Measurements from ENCODE around the gene LHX8. TPM values are rescaled to one million over a fixed set of nuclear protein-coding genes. Genes with fewer than 3 reads are reported as not detected.

The LHX8 gene
- total RNA-seq, 1 donor from 2014 or later: not detected

DNA sequence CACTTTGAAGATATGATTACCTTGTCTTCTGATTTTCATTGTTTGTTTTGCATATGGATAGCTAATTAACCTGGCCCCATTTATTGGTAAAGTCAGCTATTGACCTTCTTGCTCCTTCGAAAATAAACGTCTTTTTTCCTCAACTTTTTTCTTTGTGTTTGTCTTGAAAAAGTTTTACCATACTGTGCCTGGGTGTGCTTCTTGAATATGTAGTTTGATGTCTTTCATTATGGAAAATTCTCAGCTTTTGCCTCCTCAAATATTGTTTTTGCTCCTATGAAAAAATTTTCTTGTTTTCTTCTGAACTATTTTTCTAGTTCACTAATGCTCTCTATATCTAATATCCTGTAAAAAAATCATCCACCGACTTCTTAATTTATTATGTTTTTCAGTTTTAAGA lies 25.0 kb downstream of the LHX8 start:
- DNase-seq (ENCODE audit: low read depth) (no peak), FAIRE-seq (no peak)
- Histone ChIP-seq H3K36me3 (ENCODE audit: control insufficient read depth, insufficient read depth, low read length) (no peaks in the 10 kb centered on the region), H3K4me3 (ENCODE audit: low read depth, low read length) (no peak overlapping the region), H3K27me3 (ENCODE audit: control insufficient read depth, insufficient read depth, low read length) (no peaks in the 10 kb centered on the region)
- TF ChIP-seq, protein P1, sequence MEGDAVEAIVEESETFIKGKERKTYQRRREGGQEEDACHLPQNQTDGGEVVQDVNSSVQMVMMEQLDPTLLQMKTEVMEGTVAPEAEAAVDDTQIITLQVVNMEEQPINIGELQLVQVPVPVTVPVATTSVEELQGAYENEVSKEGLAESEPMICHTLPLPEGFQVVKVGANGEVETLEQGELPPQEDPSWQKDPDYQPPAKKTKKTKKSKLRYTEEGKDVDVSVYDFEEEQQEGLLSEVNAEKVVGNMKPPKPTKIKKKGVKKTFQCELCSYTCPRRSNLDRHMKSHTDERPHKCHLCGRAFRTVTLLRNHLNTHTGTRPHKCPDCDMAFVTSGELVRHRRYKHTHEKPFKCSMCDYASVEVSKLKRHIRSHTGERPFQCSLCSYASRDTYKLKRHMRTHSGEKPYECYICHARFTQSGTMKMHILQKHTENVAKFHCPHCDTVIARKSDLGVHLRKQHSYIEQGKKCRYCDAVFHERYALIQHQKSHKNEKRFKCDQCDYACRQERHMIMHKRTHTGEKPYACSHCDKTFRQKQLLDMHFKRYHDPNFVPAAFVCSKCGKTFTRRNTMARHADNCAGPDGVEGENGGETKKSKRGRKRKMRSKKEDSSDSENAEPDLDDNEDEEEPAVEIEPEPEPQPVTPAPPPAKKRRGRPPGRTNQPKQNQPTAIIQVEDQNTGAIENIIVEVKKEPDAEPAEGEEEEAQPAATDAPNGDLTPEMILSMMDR (IDR thresholded peaks at IDR 0.05; ENCODE audit: insufficient read depth, low read length, severe bottlenecking): no peak

DNA sequence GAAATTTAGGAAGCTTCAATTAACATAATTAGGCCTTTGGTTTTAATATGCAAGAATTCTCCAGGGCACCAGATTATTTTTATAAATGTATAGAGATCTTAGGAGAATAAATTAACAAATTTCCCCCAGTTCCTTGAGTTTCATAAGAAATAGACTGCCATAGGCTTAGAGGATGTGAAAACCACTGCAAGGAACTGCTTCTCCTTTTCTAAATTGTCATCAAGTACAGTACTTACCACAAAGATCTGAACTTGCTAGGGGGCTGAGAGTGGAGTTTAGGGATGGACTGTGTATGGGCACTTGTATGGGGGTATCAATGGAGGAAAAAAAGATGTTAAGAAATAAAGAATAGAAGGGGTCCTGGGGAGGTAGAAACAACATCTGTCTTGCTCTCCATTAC lies 31.1 kb downstream of the LHX8 start:
- DNase-seq (ENCODE audit: low read depth) (no peak), FAIRE-seq (no peak)
- H3K4me3 ChIP-seq (ENCODE audit: low read depth, low read length): no peak overlapping the region
- H3K27me3 ChIP-seq (ENCODE audit: control insufficient read depth, insufficient read depth, low read length): no peaks in the 10 kb centered on the region
- TF ChIP-seq, protein P1 (IDR thresholded peaks at IDR 0.05; ENCODE audit: insufficient read depth, low read length, severe bottlenecking): no peak
- H3K36me3 ChIP-seq (ENCODE audit: control insufficient read depth, insufficient read depth, low read length): no peaks in the 10 kb centered on the region

DNA sequence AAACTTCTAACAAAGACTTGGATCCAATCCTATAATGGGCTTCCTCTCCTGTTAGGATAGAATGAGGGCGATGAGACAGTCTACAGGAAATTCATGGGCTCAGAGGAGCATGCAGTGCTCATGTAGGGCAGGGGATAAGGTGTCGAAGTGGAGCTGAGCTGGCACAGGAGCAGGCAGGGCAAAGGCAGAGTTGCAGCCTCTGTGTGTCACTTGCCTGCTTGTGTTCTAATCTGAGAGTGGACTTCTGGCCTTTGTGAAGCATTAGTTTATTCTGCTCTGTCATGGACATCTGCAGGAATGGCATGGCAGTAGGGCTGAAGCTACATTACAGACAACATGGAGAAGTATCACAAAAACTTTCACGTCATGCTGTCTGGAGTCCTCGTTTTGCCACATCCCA lies 32.6 kb downstream of the LHX8 start:
- Histone ChIP-seq H3K27me3 (ENCODE audit: control insufficient read depth, insufficient read depth, low read length) (no peaks in the 10 kb centered on the region), H3K36me3 (ENCODE audit: control insufficient read depth, insufficient read depth, low read length) (no peaks in the 10 kb centered on the region), H3K4me3 (ENCODE audit: low read depth, low read length) (no peak overlapping the region)
- TF ChIP-seq, protein P1 (IDR thresholded peaks at IDR 0.05; ENCODE audit: insufficient read depth, low read length, severe bottlenecking): no peak
- DNase-seq (ENCODE audit: low read depth) (no peak), FAIRE-seq (no peak)

DNA sequence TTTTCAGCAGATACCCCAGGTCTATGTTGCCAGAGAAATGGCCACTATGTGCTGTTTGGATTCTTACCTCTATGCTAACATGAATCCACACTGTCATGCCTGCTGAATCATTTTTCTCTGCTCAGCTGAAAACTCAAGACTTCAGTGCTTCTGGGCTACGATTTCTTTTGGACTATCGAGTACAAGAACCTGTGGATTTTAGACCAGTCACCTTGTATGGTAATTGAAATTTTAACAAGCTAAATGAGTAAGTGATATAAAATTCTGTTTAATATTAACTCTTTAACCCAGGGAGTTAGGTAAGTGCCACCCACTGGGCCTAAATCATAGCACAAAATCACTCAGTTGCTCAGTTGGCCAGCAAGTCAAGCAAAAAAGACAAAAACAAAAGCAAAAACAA lies 35.8 kb downstream of the LHX8 start:
- TF ChIP-seq, protein P1 (IDR thresholded peaks at IDR 0.05; ENCODE audit: insufficient read depth, low read length, severe bottlenecking): no peak
- FAIRE-seq: no peak

DNA sequence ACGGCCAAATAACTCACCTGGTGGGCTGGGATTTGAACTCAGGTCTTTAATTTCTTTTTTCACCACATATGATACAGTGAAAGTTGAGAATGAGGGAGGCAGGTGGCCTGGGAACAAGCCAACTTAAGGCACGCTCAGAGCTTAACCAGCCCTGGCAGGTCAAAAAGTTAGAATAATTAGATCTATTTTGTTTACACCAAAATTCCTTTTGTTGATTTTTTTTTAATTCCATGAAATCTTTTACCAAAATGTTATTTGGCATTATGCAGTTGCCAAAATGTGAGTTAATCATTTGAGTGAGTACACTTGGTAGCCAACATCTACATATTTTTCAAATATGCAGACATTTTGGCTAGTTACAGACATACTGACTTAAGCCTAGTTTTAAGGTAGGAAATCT lies 36.8 kb downstream of the LHX8 start:
- FAIRE-seq: no peak
- H3K36me3 ChIP-seq (ENCODE audit: control insufficient read depth, insufficient read depth, low read length): no peaks in the 10 kb centered on the region
- DNase-seq (ENCODE audit: low read depth): no peak
- H3K27me3 ChIP-seq (ENCODE audit: control insufficient read depth, insufficient read depth, low read length): no peaks in the 10 kb centered on the region
- TF ChIP-seq, protein P1 (IDR thresholded peaks at IDR 0.05; ENCODE audit: insufficient read depth, low read length, severe bottlenecking): no peak
- no peak overlapping the region for H3K4me3 ChIP-seq (ENCODE audit: low read depth, low read length)

More for the DNA sequence above, 35.8 kb downstream of the LHX8 start:
- no peak overlapping the region for H3K4me3 ChIP-seq (ENCODE audit: low read depth, low read length)
- no peaks in the 10 kb centered on the region for H3K36me3 ChIP-seq (ENCODE audit: control insufficient read depth, insufficient read depth, low read length)
- H3K27me3 ChIP-seq (ENCODE audit: control insufficient read depth, insufficient read depth, low read length): no peaks in the 10 kb centered on the region
- no peak for DNase-seq (ENCODE audit: low read depth)

DNA sequence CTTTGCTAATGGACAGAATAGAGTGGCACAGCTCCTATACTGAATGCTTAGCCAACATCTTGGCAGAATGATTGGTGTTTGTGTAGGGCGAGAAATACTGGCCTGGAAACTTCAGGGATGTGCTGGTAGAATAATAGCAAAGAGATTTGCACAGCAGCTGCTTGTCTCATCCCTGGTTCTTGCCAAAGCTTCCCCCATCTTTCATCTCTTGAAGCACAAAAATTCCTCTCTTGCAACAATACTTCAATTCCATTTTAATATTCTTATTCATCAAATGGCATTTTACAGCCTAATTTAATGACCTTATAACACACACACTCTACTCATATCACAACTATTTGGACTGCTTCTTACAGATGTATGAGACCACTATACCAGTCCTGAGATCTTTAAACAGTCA lies 37.7 kb downstream of the LHX8 start:
- TF ChIP-seq, protein P1 (IDR thresholded peaks at IDR 0.05; ENCODE audit: insufficient read depth, low read length, severe bottlenecking): no peak
- FAIRE-seq (no peak), DNase-seq (ENCODE audit: low read depth) (no peak)
- Histone ChIP-seq H3K36me3 (ENCODE audit: control insufficient read depth, insufficient read depth, low read length) (no peaks in the 10 kb centered on the region), H3K4me3 (ENCODE audit: low read depth, low read length) (no peak overlapping the region), H3K27me3 (ENCODE audit: control insufficient read depth, insufficient read depth, low read length) (no peaks in the 10 kb centered on the region)
